PC-9 (cell line): ENCODE results near the gene SOSTDC1. TPM values are rescaled to one million over a fixed set of nuclear protein-coding genes. Genes with fewer than 3 reads are reported as not detected.

ENCODE experiments used
- BruUV-seq: library from RNA; stranded (reverse); fragments of 400-500 nt; replicated peaks from 2 replicates; lab custom pipeline; 2021; lab: Mats Ljungman, UMichigan
- CTCF ChIA-PET: fragments of 300-600 bp; sonication (Branson Sonifier 250); formaldehyde crosslinking; loops from one replicate; lab custom pipeline; 2022; ENCODE audit warnings: antibody characterized with exemption; lab: Charles Lee
- POLR2A ChIA-PET: fragments of 300-600 bp; sonication (Branson Sonifier 250); formaldehyde crosslinking; loops from one replicate; lab custom pipeline; 2022; ENCODE audit warnings: antibody characterized with exemption; ENCODE audit not compliant: unreplicated experiment; lab: Charles Lee
- DNase-seq, 2 experiments: peaks; one replicate each; pipeline versions ENCODE4 v3.0.0 to v3.0.0-alpha.2; 2015 to 2022; ENCODE audit warnings: mixed read lengths in 1 of 2
- H2AFZ ChIP-seq: fragments of 200-600 bp; sonication (generic); 2 replicates; pipeline ENCODE4 v1.8.1; 2017; ENCODE audit warnings: antibody characterized with exemption
- H3F3A ChIP-seq: fragments of 200-600 bp; sonication (generic); 2 replicates; pipeline ENCODE4 v1.8.1; 2017; ENCODE audit warnings: antibody characterized with exemption, mild to moderate bottlenecking, low read depth; ENCODE audit not compliant: insufficient read depth
- H3K27ac ChIP-seq: fragments of 200-600 bp; sonication (generic); 2 replicates; pipeline ENCODE4 v1.6.1; 2016; ENCODE audit warnings: mixed run types
- H3K27me3 ChIP-seq: fragments of 200-600 bp; sonication (generic); 2 replicates; pipeline ENCODE4 v1.6.1; 2016; ENCODE audit warnings: low read depth, mixed run types; ENCODE audit not compliant: insufficient read depth
- H3K36me3 ChIP-seq: fragments of 200-600 bp; sonication (generic); 2 replicates; pipeline ENCODE4 v1.6.1; 2016; ENCODE audit warnings: low read depth, mixed run types
- H3K4me1 ChIP-seq: fragments of 200-600 bp; sonication (generic); replicated peaks from 2 replicates; pipeline ENCODE4 v1.6.1; 2016; ENCODE audit warnings: mixed run types; ENCODE audit not compliant: insufficient read depth
- H3K4me2 ChIP-seq: fragments of 200-600 bp; sonication (generic); 2 replicates; pipeline ENCODE4 v1.6.1; 2017; ENCODE audit warnings: mixed run types
- H3K4me3 ChIP-seq: fragments of 200-600 bp; sonication (generic); 2 replicates; pipeline ENCODE4 v1.6.1; 2016; ENCODE audit warnings: mixed run types
- H3K79me2 ChIP-seq: fragments of 200-600 bp; sonication (generic); 2 replicates; pipeline ENCODE4 v1.6.1; 2017; ENCODE audit warnings: low read depth, mixed run types
- H3K9me2 ChIP-seq: fragments of 200-600 bp; sonication (generic); 2 replicates; pipeline ENCODE4 v1.8.1; 2017; ENCODE audit warnings: mild to moderate bottlenecking; ENCODE audit not compliant: insufficient read depth
- H3K9me3 ChIP-seq: fragments of 200-600 bp; sonication (generic); 2 replicates; pipeline ENCODE4 v1.8.1; 2016; ENCODE audit warnings: low read depth; ENCODE audit not compliant: insufficient read depth
- H4K20me1 ChIP-seq: fragments of 200-600 bp; sonication (generic); 2 replicates; pipeline ENCODE4 v1.8.1; 2017; ENCODE audit not compliant: insufficient read depth
- CTCF ChIP-seq: fragments of 200-600 bp; sonication (generic); conservative IDR thresholded peaks from 2 replicates; pipeline ENCODE4 v1.6.1; 2017; ENCODE audit warnings: mixed run types, antibody characterized with exemption, mild to moderate bottlenecking, moderate library complexity
- EZH2 ChIP-seq: fragments of 200-600 bp; sonication (generic); IDR thresholded peaks from 2 replicates; pipeline ENCODE4 v1.8.0; 2017; ENCODE audit warnings: antibody characterized with exemption, low read depth
- intact Hi-C: fragments of 100-400 bp; cut with micrococcal nuclease; formaldehyde crosslinking; loops from one replicate; pipeline ENCODE4 v1.10.0; 2022; ENCODE audit not compliant: unreplicated experiment
- total RNA-seq: library from RNA; stranded (reverse); gene quantifications from 2 replicates; pipeline ENCODE4 v1.2.3, GENCODE V29; 2021

Gene SOSTDC1
- total RNA-seq, 1 experiment from 2014 or later = not detected

- Histone ChIP-seq H3K4me1 (0 out of 2 replicates have a peak, but pooled peaks cover 5% of the 10 kb centered on the region), H4K20me1 (no peaks in the 10 kb centered on the region), H3K9me2 (no peaks in the 10 kb centered on the region), H3K9me3 (no peaks in the 10 kb centered on the region), H3K4me3 (no peak overlapping the region), H3K36me3 (no peaks in the 10 kb centered on the region), H3K4me2 (no peak overlapping the region), H2AFZ (no peak overlapping the region), H3K79me2 (no peaks in the 10 kb centered on the region), H3K27me3 (no peaks in the 10 kb centered on the region), H3K27ac (no peak overlapping the region), H3F3A (no peaks in the 10 kb centered on the region)
- no peak for DNase-seq
- CTCF ChIA-PET = interaction anchor here (1.2 kb wide), 1 partner anchor 128 kb away, joined by 3 read pairs; no protein-coding TSS in a partner anchor
- intact Hi-C loops = no loop called here
- TF ChIP-seq CTCF (no peak), EZH2 (no peak)
- no TSS peak for BruUV-seq
- POLR2A ChIA-PET = interaction anchor here (0.6 kb wide), 1 partner anchor 854 kb away, joined by 4 read pairs; no protein-coding TSS in a partner anchor
Measured at GRCh38 chr7:16436306-16436705, 29.2 kb downstream of the SOSTDC1 start.

- POLR2A ChIA-PET = interaction anchor here (0.6 kb wide), 1 partner anchor 130 kb away, joined by 4 read pairs; no protein-coding TSS in a partner anchor
- Histone ChIP-seq H3K4me2 (no peak overlapping the region), H3K9me2 (no peaks in the 10 kb centered on the region), H3F3A (no peaks in the 10 kb centered on the region), H4K20me1 (no peaks in the 10 kb centered on the region), H3K4me1 (no peaks in the 10 kb centered on the region), H3K4me3 (no peak overlapping the region), H3K36me3 (no peaks in the 10 kb centered on the region), H3K9me3 (no peaks in the 10 kb centered on the region), H3K27me3 (no peaks in the 10 kb centered on the region), H2AFZ (no peak overlapping the region), H3K27ac (no peak overlapping the region), H3K79me2 (no peaks in the 10 kb centered on the region)
- intact Hi-C loops = no loop called here
- TF ChIP-seq EZH2 (no peak), CTCF (no peak)
- CTCF ChIA-PET = interaction anchor here (0.7 kb wide), 1 partner anchor 16 kb away, joined by 3 read pairs; no protein-coding TSS in a partner anchor
- BruUV-seq = no TSS peak
- DNase-seq = no peak
Measured at GRCh38 chr7:16433568-16434122, 31.9 kb downstream of the SOSTDC1 start.

GRCh38 chr7:16432425-16432731 lies 33.2 kb downstream of the SOSTDC1 start:
- Histone ChIP-seq H3K4me2 (no peak overlapping the region), H4K20me1 (no peaks in the 10 kb centered on the region), H3K27ac (no peak overlapping the region), H3K4me1 (no peaks in the 10 kb centered on the region), H3K36me3 (no peaks in the 10 kb centered on the region), H2AFZ (no peak overlapping the region), H3K79me2 (no peaks in the 10 kb centered on the region), H3K27me3 (no peaks in the 10 kb centered on the region), H3K9me2 (no peaks in the 10 kb centered on the region), H3F3A (no peaks in the 10 kb centered on the region), H3K9me3 (no peaks in the 10 kb centered on the region; the same call in 1 of the 2 replicates), H3K4me3 (no peak overlapping the region)
- no peak for DNase-seq
- CTCF ChIA-PET = interaction anchor here (1.5 kb wide), 1 partner anchor 132 kb away, joined by 4 read pairs; no protein-coding TSS in a partner anchor
- TF ChIP-seq CTCF = 0 out of 2 replicates have a peak, but pooled peaks have one; percentile 28
- TF ChIP-seq EZH2 = no peak
- POLR2A ChIA-PET = interaction anchor here (0.6 kb wide), 1 partner anchor 213 kb away, joined by 4 read pairs; the partner anchor contains the start of gene ANKMY2
- intact Hi-C loops = no loop called here
- no TSS peak for BruUV-seq
